ENCODE data around the gene SLC20A1.

DNA sequence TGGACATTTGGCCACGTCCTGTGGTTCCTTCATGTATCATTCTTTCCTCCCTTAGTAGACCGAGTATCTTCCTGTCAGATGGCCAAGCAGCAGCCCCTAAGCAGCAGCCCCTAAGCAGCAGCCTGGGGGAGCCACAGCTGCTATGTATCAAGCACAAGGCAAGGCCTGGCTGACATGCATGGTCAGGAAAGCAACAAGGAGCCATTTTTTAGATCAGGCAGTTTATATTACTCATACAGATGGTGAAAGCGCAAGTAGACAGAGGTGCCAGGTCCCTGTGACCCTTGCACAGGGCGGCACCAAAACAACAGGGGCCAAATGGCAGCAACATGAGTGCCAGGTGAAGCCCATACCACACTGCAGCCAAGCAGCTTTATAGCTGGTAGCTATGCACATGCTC lies 39.2 kb upstream of the SLC20A1 start:
- no peak for TF ChIP-seq CTCF (IDR thresholded peaks at IDR 0.05)
- TF ChIP-seq POLR2A (IDR thresholded peaks at IDR 0.05), result no peak

Data from vagina (tissue), 2 donors.